GM06990 (cell line): ENCODE results near the gene RBP2.

ENCODE experiments used
- DNase-seq: peaks from one replicate; pipeline ENCODE4 v3.0.0-alpha.2; 2011; ENCODE audit not compliant: insufficient read length; ENCODE audit errors: extremely low read depth
- H3K27me3 ChIP-seq: replicated peaks from 2 replicates; pipeline ENCODE4 v1.6.0; 2011; ENCODE audit warnings: low read length; ENCODE audit not compliant: control insufficient read depth, insufficient read depth
- H3K36me3 ChIP-seq: 2 replicates; pipeline ENCODE4 v1.5.1; 2011; ENCODE audit warnings: low read length; ENCODE audit not compliant: control insufficient read depth, insufficient read depth
- H3K4me3 ChIP-seq: replicated peaks from 2 replicates; pipeline ENCODE4 v1.5.1; 2011; ENCODE audit warnings: low read depth, mild to moderate bottlenecking, control low read depth, low read length
- CTCF ChIP-seq: IDR thresholded peaks from 2 replicates; pipeline ENCODE4 v1.5.1; 2011; ENCODE audit warnings: low read length, control low read depth, mild to moderate bottlenecking, inconsistent platforms; ENCODE audit not compliant: insufficient read depth, poor library complexity, severe bottlenecking

The RBP2 gene

GRCh38 chr3:139454346-139454745 lies 22.0 kb downstream of the RBP2 start:
- no peak for DNase-seq
- TF ChIP-seq CTCF, result no peak
- Histone ChIP-seq H3K36me3 (no peaks in the 10 kb centered on the region), H3K4me3 (no peak overlapping the region), H3K27me3 (no peaks in the 10 kb centered on the region)

- Histone ChIP-seq H3K4me3 (no peak overlapping the region), H3K36me3 (no peaks in the 10 kb centered on the region), H3K27me3 (no peaks in the 10 kb centered on the region)
- TF ChIP-seq CTCF, result no peak
- DNase-seq, result no peak
These were observed 26.2 kb downstream of the RBP2 start for GRCh38 chr3:139450159-139450558.

GRCh38 chr3:139449566-139449965 lies 26.8 kb downstream of the RBP2 start:
- TF ChIP-seq CTCF, result no peak
- Histone ChIP-seq H3K4me3 (no peak overlapping the region), H3K27me3 (no peaks in the 10 kb centered on the region), H3K36me3 (no peaks in the 10 kb centered on the region)
- no peak for DNase-seq

GRCh38 chr3:139448104-139448503 lies 28.2 kb downstream of the RBP2 start:
- no peak for TF ChIP-seq CTCF
- no peak overlapping the region for H3K4me3 ChIP-seq
- no peaks in the 10 kb centered on the region for H3K36me3 ChIP-seq
- no peak for DNase-seq
- no peaks in the 10 kb centered on the region for H3K27me3 ChIP-seq

GRCh38 chr3:139447486-139447885 lies 28.8 kb downstream of the RBP2 start:
- TF ChIP-seq CTCF, result no peak
- Histone ChIP-seq H3K27me3 (no peaks in the 10 kb centered on the region), H3K36me3 (no peaks in the 10 kb centered on the region), H3K4me3 (no peak overlapping the region)
- DNase-seq, result no peak

- H3K36me3 ChIP-seq, result no peaks in the 10 kb centered on the region
- no peak overlapping the region for H3K4me3 ChIP-seq
- no peak for TF ChIP-seq CTCF
- H3K27me3 ChIP-seq, result no peaks in the 10 kb centered on the region
- no peak for DNase-seq
These were observed 31.9 kb downstream of the RBP2 start for GRCh38 chr3:139444446-139444845.
